HG02610 (cell line): ENCODE data around the gene PDYN.

Experiments
- ATAC-seq: cut with Tn5 transposase; IDR thresholded peaks from one replicate; pipeline ENCODE4 v1.9.1; 2021; ENCODE audit warnings: mild to moderate bottlenecking, moderate library complexity; ENCODE audit not compliant: unreplicated experiment

Gene PDYN

GRCh38 chr20:1952737-1953530 lies 40.9 kb downstream of the PDYN start:
- peak; percentile 41 for ATAC-seq

- no peak for ATAC-seq
These were observed 42.3 kb downstream of the PDYN start for GRCh38 chr20:1951436-1952115.

DNA sequence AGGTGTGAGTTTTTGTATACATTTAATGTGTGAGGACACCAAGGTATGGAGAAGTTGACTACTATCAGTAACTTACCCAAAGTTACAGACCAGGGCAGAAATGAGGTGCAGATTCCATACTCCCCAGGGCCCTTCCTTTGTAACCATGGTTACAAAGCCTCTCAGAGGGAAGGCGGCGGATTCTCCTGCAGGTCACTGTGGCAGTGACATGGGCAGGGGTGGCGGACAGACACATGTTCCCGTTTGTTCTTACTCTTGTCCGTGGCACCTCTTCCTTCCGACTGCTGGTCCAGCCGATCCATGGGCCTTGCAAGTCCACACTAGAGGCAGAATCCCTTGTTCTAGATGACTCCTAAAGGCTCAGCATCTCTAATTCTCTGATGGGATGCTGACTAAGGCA lies 43.0 kb downstream of the PDYN start:
- no peak for ATAC-seq

- no peak for ATAC-seq
These were observed 44.3 kb downstream of the PDYN start for GRCh38 chr20:1949347-1950100.

DNA sequence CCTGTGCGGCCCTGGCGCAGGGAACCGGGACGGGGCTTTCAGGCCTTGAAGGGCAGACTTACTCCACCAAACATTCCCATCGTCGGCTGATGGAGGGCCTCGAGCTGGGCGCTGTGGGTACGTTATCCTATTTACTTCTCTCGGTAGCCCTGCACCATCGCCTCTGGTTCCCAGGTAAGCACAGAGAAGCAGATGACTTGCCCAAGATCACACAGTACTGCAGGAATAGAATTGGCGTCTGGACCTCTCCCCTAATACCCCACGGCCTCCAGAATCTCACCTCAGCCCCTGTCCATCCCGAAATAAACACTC lies 46.4 kb downstream of the PDYN start:
- no peak for ATAC-seq

GRCh38 chr20:1946762-1947534 lies 46.9 kb downstream of the PDYN start:
- ATAC-seq: no peak

DNA sequence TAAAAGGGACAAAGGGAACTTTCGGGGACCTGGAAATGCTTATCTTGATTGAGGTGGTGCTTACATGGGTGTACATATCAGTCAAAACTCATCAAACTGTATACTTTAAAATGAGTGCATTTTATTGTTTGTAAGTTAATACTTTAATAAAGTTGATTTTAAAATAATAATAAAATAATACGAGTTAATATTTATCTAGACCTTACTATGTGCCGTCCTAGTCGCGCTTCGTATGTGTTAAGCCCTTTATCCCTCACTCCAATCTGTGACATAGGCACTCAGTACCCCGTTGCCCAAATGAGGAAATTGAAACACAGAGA lies 47.5 kb downstream of the PDYN start:
- no peak for ATAC-seq

DNA sequence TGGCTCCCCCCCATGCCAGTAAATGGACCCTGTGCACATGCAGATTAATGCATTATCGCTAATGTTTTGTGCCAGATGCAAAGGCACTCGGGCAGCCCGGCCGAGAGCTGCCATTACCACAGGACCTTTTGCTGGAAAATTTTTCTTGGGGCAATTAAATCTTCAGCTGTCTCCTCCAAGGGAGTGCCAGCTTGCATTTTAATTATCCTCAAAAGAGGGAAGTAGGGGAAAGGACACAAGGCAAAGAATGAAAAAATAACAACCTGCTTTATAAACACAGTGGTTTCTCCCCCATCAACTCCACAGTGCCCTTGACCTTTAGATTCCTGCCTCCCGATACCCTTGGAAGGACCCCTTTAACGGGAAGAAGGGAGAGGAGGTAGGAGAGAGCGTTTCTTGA lies 48.2 kb downstream of the PDYN start:
- ATAC-seq: no peak

- no peak for ATAC-seq
These were observed 48.7 kb downstream of the PDYN start for GRCh38 chr20:1945134-1945618.

DNA sequence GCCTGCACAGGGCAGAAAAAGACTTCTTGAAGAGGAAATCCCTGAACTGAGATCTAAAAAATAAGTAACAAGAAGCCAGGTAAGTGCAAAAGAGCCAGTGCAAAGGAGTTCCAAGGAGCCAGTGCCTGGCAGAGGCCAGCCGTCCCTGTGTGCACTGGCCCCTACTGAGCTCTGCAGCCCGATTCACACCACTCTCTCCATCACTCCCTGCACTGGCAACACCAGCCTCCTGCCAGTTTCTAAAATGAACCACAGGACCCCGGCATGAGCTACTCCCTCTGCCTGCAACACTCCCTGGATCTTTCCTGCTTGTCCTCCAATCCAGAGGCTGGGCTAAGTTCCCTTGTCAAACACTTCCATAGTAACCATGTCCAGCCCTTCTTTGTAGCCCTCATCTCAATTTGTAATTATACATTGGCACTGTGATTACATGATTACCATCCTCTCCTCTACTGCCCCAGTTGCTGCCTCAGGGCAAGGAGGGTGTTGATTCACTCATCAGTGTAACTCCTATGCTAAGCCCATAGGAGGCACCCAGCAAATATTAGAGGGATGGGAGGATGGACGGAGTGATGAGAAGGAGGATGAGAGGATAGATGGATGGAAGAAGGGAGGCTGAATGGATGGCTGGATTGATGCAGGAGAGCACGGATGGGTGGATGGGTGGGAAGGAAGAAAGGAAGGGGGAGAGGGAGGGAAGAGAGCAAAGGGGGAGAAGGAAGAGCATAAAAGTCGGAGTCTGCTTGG lies 49.3 kb downstream of the PDYN start:
- ATAC-seq: no peak

DNA sequence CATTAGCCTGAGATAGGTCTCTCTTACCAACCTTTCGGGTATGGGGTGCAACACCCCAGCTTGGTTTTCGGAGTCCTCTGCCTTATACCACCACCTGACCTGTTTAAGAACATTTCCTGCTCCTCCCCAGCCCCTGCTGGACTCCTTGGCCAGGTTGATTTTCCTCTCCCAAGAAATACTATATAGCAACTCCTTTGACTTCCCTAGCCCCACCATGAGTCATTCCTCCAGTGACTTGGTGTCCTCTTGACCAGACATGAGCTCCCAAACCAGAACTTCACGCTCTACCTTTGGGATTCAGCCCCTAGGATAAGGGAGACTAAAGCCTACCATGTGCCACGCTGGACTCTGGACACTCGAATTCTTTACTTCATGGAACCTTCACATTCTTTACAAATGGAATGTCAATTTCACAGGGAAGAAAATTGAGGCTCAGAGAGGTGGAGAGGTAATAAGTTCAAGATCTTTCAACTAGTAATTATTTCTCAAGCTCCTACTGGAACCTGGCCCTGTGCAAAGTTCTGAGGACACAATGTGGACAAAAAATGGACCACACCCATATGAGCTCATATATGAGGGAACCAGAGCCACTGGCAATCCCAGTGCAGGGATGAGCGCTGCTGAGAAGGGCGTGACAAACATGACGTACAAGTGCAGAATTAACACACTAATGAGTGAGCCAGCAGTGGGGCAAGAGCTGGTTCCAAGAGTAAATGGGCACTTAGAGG lies 50.4 kb downstream of the PDYN start:
- ATAC-seq: no peak

GRCh38 chr20:1942486-1943274 lies 51.2 kb downstream of the PDYN start:
- ATAC-seq: no peak

DNA sequence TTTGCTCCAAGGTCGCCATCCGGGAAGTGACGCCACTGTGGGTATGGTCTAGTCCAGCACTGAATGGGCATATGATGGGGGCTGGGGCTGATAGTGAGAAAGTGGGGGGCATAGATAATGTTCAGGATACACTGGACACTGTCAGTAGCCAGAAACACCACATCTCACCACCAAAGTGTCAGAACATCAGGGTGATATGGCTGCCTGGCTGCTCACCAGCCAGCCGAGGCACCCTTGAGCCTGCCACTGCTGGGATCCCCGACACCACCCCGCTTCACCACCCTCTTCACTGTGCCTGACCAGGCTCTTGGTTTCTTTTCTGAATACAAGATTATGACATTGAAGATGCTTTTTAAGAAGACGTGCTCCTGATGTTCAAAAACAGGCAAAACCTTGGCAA lies 51.8 kb downstream of the PDYN start:
- no peak for ATAC-seq

DNA sequence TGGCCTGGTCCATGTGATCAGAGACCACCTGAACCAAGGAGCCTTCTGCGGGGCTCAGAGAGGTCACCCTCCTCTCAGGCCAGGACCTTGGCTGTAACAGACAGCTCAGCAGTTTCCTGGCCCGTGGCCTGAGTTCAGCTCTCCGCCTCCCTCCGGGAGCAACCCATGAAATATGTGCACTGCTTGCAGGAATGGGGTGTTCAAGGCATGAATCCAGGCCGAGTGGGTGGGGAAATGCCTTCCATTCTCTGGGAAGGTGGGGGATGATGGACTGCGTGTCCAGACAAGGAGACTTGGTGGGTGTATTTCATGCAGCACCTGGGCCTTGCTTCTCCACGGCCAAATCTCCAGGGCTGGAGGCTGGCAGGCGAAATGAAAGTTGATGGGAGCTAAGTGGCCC lies 52.6 kb downstream of the PDYN start:
- ATAC-seq: no peak

- ATAC-seq: no peak
These were observed 53.3 kb downstream of the PDYN start for GRCh38 chr20:1940581-1940980.

- ATAC-seq: no peak
These were observed 54.6 kb downstream of the PDYN start for GRCh38 chr20:1939270-1939595.

DNA sequence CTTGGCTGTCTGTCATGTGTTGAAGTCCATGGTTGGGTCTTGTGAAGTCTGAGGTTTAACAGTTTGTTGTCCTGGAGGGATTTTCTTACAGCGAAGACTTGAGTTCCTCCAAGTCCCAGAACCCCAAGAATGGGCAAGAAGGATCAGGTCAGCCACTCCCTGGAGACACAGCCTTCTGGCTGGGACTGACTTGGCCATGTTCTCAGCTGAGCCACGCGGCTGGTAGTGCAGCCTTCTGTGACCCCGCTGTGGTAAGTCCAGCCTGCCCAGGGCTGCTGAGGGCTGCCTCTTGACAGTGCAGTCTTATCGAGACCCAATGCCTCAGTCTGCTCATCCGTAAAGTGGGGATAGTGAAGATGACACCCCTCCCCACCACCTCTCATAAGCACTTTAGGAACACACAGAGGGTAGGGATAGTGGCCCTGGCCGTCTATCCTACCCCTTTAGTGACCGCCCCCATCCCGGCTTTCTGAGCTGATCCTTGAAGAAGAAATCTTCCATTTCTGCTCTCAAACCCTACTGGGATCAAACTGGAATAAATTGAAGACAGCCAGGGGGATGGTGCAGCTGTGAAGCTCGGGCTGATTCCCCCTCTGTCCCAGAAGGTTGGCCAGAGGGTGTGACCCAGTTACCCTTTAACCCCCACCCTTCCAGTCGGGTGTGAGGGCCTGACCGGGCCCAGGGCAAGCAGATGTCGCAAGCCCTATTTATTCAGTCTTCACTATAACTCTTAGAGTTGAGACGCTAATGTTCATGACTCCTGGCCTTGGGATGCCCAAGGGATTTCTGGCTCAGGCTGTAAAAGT lies 55.2 kb downstream of the PDYN start:
- ATAC-seq: no peak

- ATAC-seq: no peak
These were observed 56.4 kb downstream of the PDYN start for GRCh38 chr20:1937316-1937976.
